ENCODE measurements around the gene MBD3. TPM values are rescaled to one million over a fixed set of nuclear protein-coding genes. Genes with fewer than 3 reads are reported as not detected.

Gene MBD3
- total RNA-seq, 5 donors from 2014 or later (not counting 1 experiment from before 2014, with no cell fraction given), result 51.8 to 80.3 (median 75.5) TPM

GRCh38 chr19:1566392-1567115 is 26.1 kb downstream of the MBD3 start:
- Histone ChIP-seq H3K4me3 (ENCODE audit: control insufficient read depth in 1 of 2, extremely low read depth in 1 of 2, low read length in 1 of 2) (no peak overlapping the region), H3K36me3 (ENCODE audit: control insufficient read depth in 2 of 2, extremely low read depth in 1 of 2, insufficient read depth in 1 of 2, low read length in 1 of 2) (no peaks in the 10 kb centered on the region), H3K27me3 (replicated peaks in 1 of 2; ENCODE audit: control insufficient read depth in 2 of 2, extremely low read depth in 1 of 2, insufficient read depth in 2 of 2, low read length in 1 of 2) (peaks cover 0 to 18% of the 10 kb centered on the region in 2 experiments), H3K4me1 (ENCODE audit: control insufficient read depth in 1 of 2, extremely low read depth in 1 of 2, insufficient read depth in 2 of 2, low read length in 2 of 2) (peaks cover 4 to 15% of the 10 kb centered on the region in 2 experiments), H3K9me3 (no peaks in the 10 kb centered on the region), H3K27ac (ENCODE audit: low read length) (no peak overlapping the region)
- ChIA-PET POLR2A (no interaction called here), CTCF (no interaction called here)
- no peak for ATAC-seq (replicated peaks in 1 of 4)
- Mint-ChIP-seq H3K4me1 (peaks cover 0 to 12% (median 2%) of the 10 kb centered on the region in 3 donors), H3K27ac (no peak overlapping the region), H3K36me3 (no peaks in the 10 kb centered on the region), H3K4me3 (peak overlapping the region in 1 of 3 donors; percentile 30), H3K27me3 (peaks cover 3 to 5% of the 10 kb centered on the region in 2 donors), H3K9me3 (no peaks in the 10 kb centered on the region)
- peak in 1 of 35 experiments; percentile 21 for DNase-seq
- WGBS (ENCODE audit: insufficient coverage), result 50% methylated on average over 28 of the region's 42 CpGs

GRCh38 chr19:1563251-1563650 is 29.4 kb downstream of the MBD3 start:
- Mint-ChIP-seq H3K27me3 (no peaks in the 10 kb centered on the region), H3K4me3 (no peak overlapping the region)
- WGBS (ENCODE audit: insufficient coverage), result 83% methylated on average over 2 of the region's 6 CpGs

GRCh38 chr19:1561236-1561842 is 31.3 kb downstream of the MBD3 start:
- Histone ChIP-seq H3K27ac (ENCODE audit: low read length) (no peak overlapping the region), H3K4me1 (ENCODE audit: control insufficient read depth in 1 of 2, extremely low read depth in 1 of 2, insufficient read depth in 2 of 2, low read length in 2 of 2) (peaks cover 0 to 3% of the 10 kb centered on the region in 2 experiments), H3K9me3 (no peaks in the 10 kb centered on the region), H3K36me3 (ENCODE audit: control insufficient read depth in 2 of 2, extremely low read depth in 1 of 2, insufficient read depth in 1 of 2, low read length in 1 of 2) (no peaks in the 10 kb centered on the region), H3K27me3 (replicated peaks in 1 of 2; ENCODE audit: control insufficient read depth in 2 of 2, extremely low read depth in 1 of 2, insufficient read depth in 2 of 2, low read length in 1 of 2) (no peaks in the 10 kb centered on the region), H3K4me3 (ENCODE audit: control insufficient read depth in 1 of 2, extremely low read depth in 1 of 2, low read length in 1 of 2) (no peak overlapping the region)
- H3K4me3 Mint-ChIP-seq, result no peak overlapping the region
- H3K36me3 Mint-ChIP-seq, result no peaks in the 10 kb centered on the region
- H3K9me3 Mint-ChIP-seq, result no peaks in the 10 kb centered on the region
- DNase-seq (no peak), ATAC-seq (replicated peaks in 1 of 4) (no peak)
- H3K27ac Mint-ChIP-seq, result no peak overlapping the region
- POLR2A ChIA-PET, result interaction anchor here in 1 of 2 donors (0.6 kb wide), 1 partner anchor 92 kb away, joined by 3 read pairs; no protein-coding TSS in a partner anchor
- H3K4me1 Mint-ChIP-seq, result peaks cover 0 to 3% (median 0%) of the 10 kb centered on the region in 3 donors
- no peaks in the 10 kb centered on the region for H3K27me3 Mint-ChIP-seq
- 94% methylated on average over 12 of the region's 17 CpGs for WGBS (ENCODE audit: insufficient coverage)
- CTCF ChIA-PET, result interaction anchor here in 1 of 2 donors (0.6 kb wide), 1 partner anchor 27 kb away, joined by 7 read pairs; no protein-coding TSS in a partner anchor

More at GRCh38 chr19:1563251-1563650, 29.4 kb downstream of the MBD3 start:
- Mint-ChIP-seq H3K9me3 (no peaks in the 10 kb centered on the region), H3K36me3 (no peaks in the 10 kb centered on the region), H3K27ac (no peak overlapping the region), H3K4me1 (peaks cover 0 to 3% (median 0%) of the 10 kb centered on the region in 3 donors)
- ATAC-seq (replicated peaks in 1 of 4) (no peak), DNase-seq (no peak)
- ChIA-PET POLR2A (no interaction called here), CTCF (no interaction called here)
- no peak overlapping the region for H3K4me3 ChIP-seq (ENCODE audit: control insufficient read depth in 1 of 2, extremely low read depth in 1 of 2, low read length in 1 of 2)
- peaks cover 2 to 10% of the 10 kb centered on the region in 2 experiments for H3K4me1 ChIP-seq (ENCODE audit: control insufficient read depth in 1 of 2, extremely low read depth in 1 of 2, insufficient read depth in 2 of 2, low read length in 2 of 2)
- H3K27me3 ChIP-seq (replicated peaks in 1 of 2; ENCODE audit: control insufficient read depth in 2 of 2, extremely low read depth in 1 of 2, insufficient read depth in 2 of 2, low read length in 1 of 2), result peaks cover 0 to 4% of the 10 kb centered on the region in 2 experiments
- H3K9me3 ChIP-seq, result no peaks in the 10 kb centered on the region
- H3K36me3 ChIP-seq (ENCODE audit: control insufficient read depth in 2 of 2, extremely low read depth in 1 of 2, insufficient read depth in 1 of 2, low read length in 1 of 2), result no peaks in the 10 kb centered on the region
- H3K27ac ChIP-seq (ENCODE audit: low read length), result no peak overlapping the region

GRCh38 chr19:1560286-1560882 is 32.3 kb downstream of the MBD3 start:
- H3K9me3 Mint-ChIP-seq, result no peaks in the 10 kb centered on the region
- peaks cover 0 to 3% of the 10 kb centered on the region in 2 experiments for H3K4me1 ChIP-seq (ENCODE audit: control insufficient read depth in 1 of 2, extremely low read depth in 1 of 2, insufficient read depth in 2 of 2, low read length in 2 of 2)
- CTCF ChIA-PET, result no interaction called here
- no peak overlapping the region for H3K4me3 Mint-ChIP-seq
- H3K27ac Mint-ChIP-seq, result no peak overlapping the region
- H3K36me3 Mint-ChIP-seq, result no peaks in the 10 kb centered on the region
- H3K27ac ChIP-seq (ENCODE audit: low read length), result no peak overlapping the region
- H3K4me3 ChIP-seq (ENCODE audit: control insufficient read depth in 1 of 2, extremely low read depth in 1 of 2, low read length in 1 of 2), result no peak overlapping the region
- no peaks in the 10 kb centered on the region for H3K36me3 ChIP-seq (ENCODE audit: control insufficient read depth in 2 of 2, extremely low read depth in 1 of 2, insufficient read depth in 1 of 2, low read length in 1 of 2)
- POLR2A ChIA-PET, result interaction anchor here in 1 of 2 donors (0.6 kb wide), 1 partner anchor 93 kb away, joined by 3 read pairs; no protein-coding TSS in a partner anchor
- H3K4me1 Mint-ChIP-seq, result peaks cover 0 to 3% (median 0%) of the 10 kb centered on the region in 3 donors
- 60% methylated on average over 17 of the region's 25 CpGs for WGBS (ENCODE audit: insufficient coverage)
- H3K9me3 ChIP-seq, result no peaks in the 10 kb centered on the region
- DNase-seq (no peak), ATAC-seq (replicated peaks in 1 of 4) (no peak)
- H3K27me3 Mint-ChIP-seq, result no peaks in the 10 kb centered on the region
- H3K27me3 ChIP-seq (replicated peaks in 1 of 2; ENCODE audit: control insufficient read depth in 2 of 2, extremely low read depth in 1 of 2, insufficient read depth in 2 of 2, low read length in 1 of 2), result no peaks in the 10 kb centered on the region

- Histone ChIP-seq H3K9me3 (no peaks in the 10 kb centered on the region), H3K4me3 (ENCODE audit: control insufficient read depth in 1 of 2, extremely low read depth in 1 of 2, low read length in 1 of 2) (no peak overlapping the region), H3K27me3 (replicated peaks in 1 of 2; ENCODE audit: control insufficient read depth in 2 of 2, extremely low read depth in 1 of 2, insufficient read depth in 2 of 2, low read length in 1 of 2) (peaks cover 0 to 6% of the 10 kb centered on the region in 2 experiments), H3K27ac (ENCODE audit: low read length) (no peak overlapping the region), H3K36me3 (ENCODE audit: control insufficient read depth in 2 of 2, extremely low read depth in 1 of 2, insufficient read depth in 1 of 2, low read length in 1 of 2) (no peaks in the 10 kb centered on the region), H3K4me1 (ENCODE audit: control insufficient read depth in 1 of 2, extremely low read depth in 1 of 2, insufficient read depth in 2 of 2, low read length in 2 of 2) (peaks cover 0 to 3% of the 10 kb centered on the region in 2 experiments)
- H3K27me3 Mint-ChIP-seq, result peaks cover 0 to under 1% of the 10 kb centered on the region in 2 donors
- DNase-seq, result no peak
- no peak overlapping the region for H3K27ac Mint-ChIP-seq
- no peak overlapping the region for H3K4me3 Mint-ChIP-seq
- peaks cover 0 to 3% (median 0%) of the 10 kb centered on the region in 3 donors for H3K4me1 Mint-ChIP-seq
- ATAC-seq (replicated peaks in 1 of 4), result no peak
- WGBS (ENCODE audit: insufficient coverage), result 85% methylated on average over 4 of the region's 12 CpGs
- ChIA-PET CTCF (no interaction called here), POLR2A (no interaction called here)
- H3K36me3 Mint-ChIP-seq, result no peaks in the 10 kb centered on the region
- H3K9me3 Mint-ChIP-seq, result no peaks in the 10 kb centered on the region
Observed at GRCh38 chr19:1558552-1558951, 34.1 kb downstream of the MBD3 start.

- Histone ChIP-seq H3K27me3 (replicated peaks in 1 of 2; ENCODE audit: control insufficient read depth in 2 of 2, extremely low read depth in 1 of 2, insufficient read depth in 2 of 2, low read length in 1 of 2) (peaks cover 0 to 15% of the 10 kb centered on the region in 2 experiments), H3K27ac (ENCODE audit: low read length) (no peak overlapping the region), H3K4me1 (ENCODE audit: control insufficient read depth in 1 of 2, extremely low read depth in 1 of 2, insufficient read depth in 2 of 2, low read length in 2 of 2) (peaks cover 0 to 3% of the 10 kb centered on the region in 2 experiments), H3K4me3 (ENCODE audit: control insufficient read depth in 1 of 2, extremely low read depth in 1 of 2, low read length in 1 of 2) (no peak overlapping the region), H3K9me3 (no peaks in the 10 kb centered on the region), H3K36me3 (ENCODE audit: control insufficient read depth in 2 of 2, extremely low read depth in 1 of 2, insufficient read depth in 1 of 2, low read length in 1 of 2) (no peaks in the 10 kb centered on the region)
- ATAC-seq (replicated peaks in 1 of 4), result no peak
- Mint-ChIP-seq H3K9me3 (no peaks in the 10 kb centered on the region), H3K4me1 (peaks cover 0 to 3% (median 0%) of the 10 kb centered on the region in 3 donors), H3K4me3 (no peak overlapping the region), H3K27me3 (peaks cover 9 to 11% of the 10 kb centered on the region in 2 donors), H3K36me3 (no peaks in the 10 kb centered on the region), H3K27ac (no peak overlapping the region)
- DNase-seq, result no peak
- 98% methylated on average over 49 of the region's 66 CpGs for WGBS (ENCODE audit: insufficient coverage)
- CTCF ChIA-PET, result no interaction called here
- POLR2A ChIA-PET, result no interaction called here
Observed at GRCh38 chr19:1556390-1557070, 36.1 kb downstream of the MBD3 start.

Data from T-cell (primary cell).